GM04503 (cell line): ENCODE data around the gene ADK.
"Not testable (repeated sequence)": the region's sequence is repeated elsewhere in the genome, so short reads cannot be mapped to it uniquely, and the experiment has no call there.

Source experiments
- DNase-seq: peaks from one replicate; pipeline ENCODE4 v3.0.0-alpha.2; 2012; ENCODE audit warnings: low read depth

The ADK gene

DNA sequence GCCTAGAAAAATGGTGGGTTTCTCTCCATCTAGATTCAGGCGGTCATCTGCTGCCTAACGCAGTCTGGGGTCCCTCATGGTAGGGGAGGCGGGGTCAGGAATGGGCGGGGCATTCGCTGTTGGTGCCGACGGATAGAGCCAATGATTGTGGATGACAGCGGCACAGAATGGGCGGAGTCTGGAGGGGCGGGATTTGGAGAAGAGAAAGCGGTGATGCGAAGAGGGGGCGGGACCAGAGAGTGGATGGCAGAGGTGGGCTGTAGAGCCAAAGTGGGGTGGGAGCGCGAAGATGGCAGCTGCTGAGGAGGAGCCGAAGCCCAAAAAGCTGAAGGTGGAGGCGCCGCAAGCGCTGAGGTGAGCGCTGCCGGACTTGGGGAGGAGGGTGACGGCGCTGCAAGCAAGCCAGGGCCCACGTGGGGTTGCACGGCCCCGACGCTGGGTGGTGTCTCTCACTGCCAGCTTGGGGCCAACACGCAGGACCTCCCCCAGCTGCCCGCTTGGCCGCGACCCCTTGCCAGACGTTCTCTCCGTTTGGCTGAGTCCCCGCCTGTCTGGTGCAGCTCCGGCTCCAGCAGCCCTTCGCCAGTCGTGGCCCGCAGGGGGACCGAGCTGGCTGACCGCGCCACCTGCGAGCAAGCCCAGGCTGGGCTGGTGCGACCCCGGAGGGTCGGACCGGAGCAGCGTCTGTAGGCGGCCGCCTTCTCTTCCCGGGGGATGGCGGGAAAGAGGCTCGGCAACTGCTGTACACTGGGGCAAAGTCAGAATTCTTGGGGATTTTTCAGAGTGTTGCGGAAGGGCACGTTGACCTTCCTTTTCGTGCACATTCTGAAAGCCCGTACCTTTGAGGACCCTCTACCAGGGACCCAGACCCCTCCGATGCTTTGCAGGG is at the start of gene ADK:
ADK (plus strand) TSS at position 232 of the 889 bp plus-strand sequence; CDS start at position 290, 58 bp downstream.
- DNase-seq = peak; percentile 79

GRCh38 chr10:74103560-74104258 is 47.3 kb upstream of the ADK start:
- no peak for DNase-seq

- DNase-seq = no peak
Measured at GRCh38 chr10:74104480-74104879, 46.5 kb upstream of the ADK start.

DNA sequence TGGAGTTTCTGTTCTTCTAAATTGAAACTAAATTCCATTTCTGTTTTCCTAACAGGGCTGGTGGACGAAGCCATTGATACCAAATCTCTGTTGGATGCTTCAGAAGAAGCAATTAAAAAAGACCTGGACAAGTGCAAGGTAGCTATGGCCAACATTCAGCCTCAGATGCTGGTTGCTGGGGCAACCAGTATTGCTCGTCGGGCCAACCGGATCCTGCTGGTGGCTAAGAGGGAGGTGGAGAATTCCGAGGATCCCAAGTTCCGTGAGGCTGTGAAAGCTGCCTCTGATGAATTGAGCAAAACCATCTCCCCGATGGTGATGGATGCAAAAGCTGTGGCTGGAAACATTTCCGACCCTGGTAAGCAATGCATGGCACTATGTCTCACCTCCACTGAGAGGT is 46.0 kb upstream of the ADK start:
- DNase-seq = no peak

DNA sequence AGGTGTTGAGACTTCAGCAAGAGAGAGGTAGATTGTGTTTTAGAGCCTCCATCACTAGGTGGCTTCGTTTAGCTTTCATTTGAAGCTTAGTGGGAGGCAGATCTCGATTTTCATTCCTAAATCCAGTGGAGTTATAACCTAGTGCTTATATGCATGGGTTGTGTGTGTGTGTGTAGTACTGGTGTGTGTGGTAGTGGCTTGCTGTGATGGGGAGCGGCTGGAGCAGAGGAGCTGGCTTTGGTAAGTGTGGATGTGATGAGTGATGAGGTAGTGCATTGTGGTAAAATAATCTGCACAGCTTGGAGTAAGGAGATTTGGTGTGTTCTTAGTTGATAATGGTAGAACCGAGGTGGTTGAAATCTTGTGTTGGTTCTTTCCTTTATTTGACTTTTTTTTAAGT is 43.6 kb upstream of the ADK start:
- DNase-seq = no peak

GRCh38 chr10:74109452-74109851 is 41.6 kb upstream of the ADK start:
- DNase-seq = no peak

GRCh38 chr10:74110120-74110519 is 40.9 kb upstream of the ADK start:
- no peak for DNase-seq

DNA sequence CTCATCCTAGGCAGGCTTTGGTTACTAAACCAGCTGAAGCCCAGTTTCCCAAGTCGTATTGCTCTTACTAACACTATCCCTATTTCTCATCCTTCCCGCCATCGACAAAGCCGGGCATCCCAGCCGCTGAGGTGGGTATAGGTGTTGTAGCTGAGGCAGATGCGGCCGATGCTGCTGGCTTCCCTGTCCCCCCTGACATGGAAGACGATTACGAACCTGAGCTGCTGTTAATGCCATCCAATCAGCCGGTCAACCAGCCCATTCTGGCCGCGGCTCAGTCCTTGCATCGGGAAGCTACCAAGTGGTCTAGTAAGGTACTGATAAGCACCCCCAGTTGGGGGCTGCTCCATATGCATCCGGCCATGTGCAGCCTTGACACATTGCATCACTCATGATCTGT is 39.2 kb upstream of the ADK start:
- DNase-seq = no peak

DNA sequence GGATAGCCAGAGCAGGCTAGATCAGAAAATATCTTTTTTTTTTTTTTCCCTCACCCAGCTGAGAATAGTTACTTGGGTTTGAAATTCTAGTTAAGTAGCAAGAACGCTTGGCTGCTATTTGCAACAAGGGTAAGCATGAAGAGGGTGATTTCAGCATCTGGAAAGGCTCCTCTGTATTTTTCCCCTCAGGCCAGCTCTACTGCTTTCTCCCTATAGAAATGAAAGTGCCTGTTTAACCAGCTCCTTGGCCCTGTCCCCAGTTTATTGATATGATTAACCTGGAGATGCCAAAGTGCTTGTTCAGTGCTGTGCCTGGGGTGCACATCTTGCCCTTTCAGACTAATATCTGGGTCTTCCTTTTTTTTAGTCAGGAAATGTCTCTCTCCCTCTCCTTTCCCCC is 37.5 kb upstream of the ADK start:
- no peak for DNase-seq

DNA sequence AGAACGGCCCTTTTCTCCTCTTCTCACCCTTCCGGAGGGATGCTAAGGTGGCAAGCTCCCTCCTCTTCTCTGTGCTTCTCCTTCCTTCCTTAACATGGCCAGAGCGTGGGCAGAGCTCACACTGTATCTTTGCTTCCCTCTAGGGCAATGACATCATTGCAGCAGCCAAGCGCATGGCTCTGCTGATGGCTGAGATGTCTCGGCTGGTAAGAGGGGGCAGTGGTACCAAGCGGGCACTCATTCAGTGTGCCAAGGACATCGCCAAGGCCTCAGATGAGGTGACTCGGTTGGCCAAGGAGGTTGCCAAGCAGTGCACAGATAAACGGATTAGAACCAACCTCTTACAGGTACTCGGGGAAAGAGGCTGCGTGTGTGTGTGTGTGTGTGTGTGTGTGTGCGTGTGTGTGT is 37.0 kb upstream of the ADK start:
- no peak for DNase-seq

DNA sequence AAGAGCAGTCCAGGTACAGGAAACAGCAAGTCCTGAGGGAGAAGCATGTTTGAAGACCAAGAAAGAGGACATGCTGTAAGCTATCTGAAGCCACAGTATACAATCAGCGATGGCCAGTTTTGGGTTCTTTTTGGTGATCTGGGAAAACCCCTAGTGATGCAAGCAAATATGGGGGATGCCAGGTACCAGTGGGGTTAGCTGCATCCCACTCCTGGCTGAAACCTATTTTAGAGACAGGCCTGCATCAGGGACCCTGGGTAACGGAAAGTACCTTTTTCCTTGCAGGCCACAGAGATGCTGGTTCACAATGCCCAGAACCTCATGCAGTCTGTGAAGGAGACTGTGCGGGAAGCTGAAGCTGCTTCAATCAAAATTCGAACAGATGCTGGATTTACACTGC is 33.3 kb upstream of the ADK start:
- no peak for DNase-seq

DNA sequence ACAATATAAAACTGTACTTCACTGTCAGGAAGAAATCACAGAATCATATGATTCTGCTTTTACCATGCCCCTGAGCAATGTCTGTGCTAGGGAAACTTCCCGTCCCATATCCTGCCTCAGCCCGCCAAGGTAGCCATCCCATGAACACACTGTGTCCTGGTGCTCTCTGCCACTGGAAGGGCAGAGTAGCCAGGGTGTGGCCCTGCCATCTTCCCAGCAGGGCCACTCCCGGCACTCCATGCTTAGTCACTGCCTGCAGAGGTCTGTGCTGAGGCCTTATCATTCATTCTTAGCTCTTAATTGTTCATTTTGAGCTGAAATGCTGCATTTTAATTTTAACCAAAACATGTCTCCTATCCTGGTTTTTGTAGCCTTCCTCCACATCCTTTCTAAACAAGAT is 32.2 kb upstream of the ADK start:
- DNase-seq = no peak

- DNase-seq = no peak
Measured at GRCh38 chr10:74120911-74121310, 30.1 kb upstream of the ADK start.

DNA sequence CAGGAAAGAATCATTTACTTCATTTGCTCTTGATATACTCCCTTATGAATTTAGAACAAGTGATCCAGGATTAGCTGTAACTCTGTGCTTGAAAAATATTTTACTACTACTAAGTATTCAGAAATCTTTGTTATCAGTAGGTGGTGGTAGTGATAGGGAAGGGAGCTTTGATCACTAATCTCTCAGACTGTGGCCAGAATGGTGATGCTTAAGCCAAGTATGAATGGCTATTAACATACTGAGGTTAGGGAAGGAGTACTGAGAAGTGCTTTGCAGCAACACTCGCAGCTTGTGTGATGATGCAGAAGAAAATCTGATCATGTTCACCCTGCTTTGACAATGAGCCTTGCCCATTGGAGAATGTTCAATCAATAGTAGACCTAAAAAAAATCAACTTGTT is 29.7 kb upstream of the ADK start:
- DNase-seq = no peak

GRCh38 chr10:74122060-74122459 is 29.0 kb upstream of the ADK start:
- no peak for DNase-seq

- no peak for DNase-seq
Measured at GRCh38 chr10:74123081-74123480, 27.9 kb upstream of the ADK start.

GRCh38 chr10:74133923-74134820 is 16.8 kb upstream of the ADK start:
- DNase-seq = no peak

GRCh38 chr10:74135452-74135851 is 15.6 kb upstream of the ADK start:
- no peak for DNase-seq

DNA sequence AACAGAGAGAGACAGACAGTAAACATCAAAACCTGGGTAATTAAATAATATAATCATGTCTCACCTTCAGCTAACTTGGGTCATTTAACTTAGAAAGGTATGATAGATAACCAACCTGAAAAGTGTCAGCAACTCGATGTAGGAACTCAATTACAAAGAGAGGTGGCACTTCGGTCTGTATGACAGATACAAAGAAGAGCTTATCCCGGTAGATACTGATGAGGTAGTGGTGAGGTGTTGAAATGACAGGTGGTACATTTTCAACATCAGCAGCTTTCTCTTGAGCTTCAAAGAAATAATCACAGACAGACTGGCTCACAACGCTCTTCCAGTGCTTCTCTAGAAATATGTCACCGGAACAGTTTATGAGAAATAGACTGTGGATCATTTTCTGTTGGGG is 13.0 kb upstream of the ADK start:
- DNase-seq = no peak

GRCh38 chr10:74138596-74138995 is 12.4 kb upstream of the ADK start:
- not testable (repeated sequence) for DNase-seq

DNA sequence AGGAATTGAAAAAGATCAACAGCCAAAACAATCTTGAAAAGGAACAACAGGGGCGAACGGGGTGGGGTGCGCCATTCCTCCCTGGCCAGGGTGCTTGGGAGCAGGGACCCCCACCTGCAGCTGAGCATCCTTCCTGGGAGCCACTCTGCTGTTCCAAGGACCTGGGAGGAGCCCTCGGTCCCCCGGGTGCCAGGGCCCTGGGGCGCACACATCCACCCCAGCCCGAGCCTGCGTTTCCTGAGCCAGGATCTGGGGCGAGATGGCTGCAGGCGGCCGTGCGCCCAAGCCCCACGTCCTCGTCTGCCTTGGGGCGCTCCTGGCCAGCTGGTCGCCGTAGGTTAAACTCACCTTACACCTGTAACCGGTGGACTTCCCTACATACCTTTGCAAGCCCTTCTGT is 11.0 kb upstream of the ADK start:
- DNase-seq = no peak

GRCh38 chr10:74140553-74140952 is 10.5 kb upstream of the ADK start:
- no peak for DNase-seq
